Measurements from ENCODE around the gene P2RY12.

The P2RY12 gene

DNA sequence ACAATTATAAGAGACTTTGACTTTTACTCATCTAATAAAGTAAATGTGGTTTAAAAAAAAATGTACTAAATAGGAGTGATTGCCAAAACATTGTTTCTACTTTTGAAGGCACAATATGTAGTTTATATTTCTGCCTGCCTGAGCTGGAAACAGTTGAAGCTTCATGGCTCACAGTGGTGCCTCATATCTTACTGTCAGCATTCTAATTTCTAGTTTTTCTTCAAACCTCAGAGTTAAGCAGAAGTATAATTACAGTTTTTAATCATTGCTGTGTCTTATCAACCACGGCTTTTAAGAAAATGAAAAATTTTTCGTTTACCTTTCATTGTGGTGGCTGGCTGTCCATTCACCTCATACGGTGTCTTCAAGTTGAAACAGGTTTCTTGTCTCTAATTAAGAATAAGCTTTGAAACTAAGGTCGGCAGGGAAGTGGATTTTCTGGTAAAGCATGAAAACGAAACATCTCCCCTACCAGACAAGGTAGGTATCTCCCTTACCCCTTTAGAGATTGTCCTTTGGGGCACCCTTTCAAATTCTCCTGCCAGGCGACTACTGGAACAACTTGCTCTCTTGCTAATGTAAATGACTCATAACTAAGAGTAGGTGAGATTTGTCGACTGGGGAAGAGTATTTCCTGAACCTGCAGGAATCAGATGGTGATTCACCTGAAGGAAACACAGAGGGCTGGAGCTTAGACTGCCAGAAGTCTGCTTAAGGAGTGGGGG, 68.1 kb downstream of the P2RY12 start, which contains the start of gene GPR87:
GPR87 (minus strand) TSS at position 554 of the 725 bp plus-strand sequence. CDS start 16,720 bp downstream, outside the sequence.
- H3K36me3 Mint-ChIP-seq, result no peaks in the 10 kb centered on the region
- ATAC-seq (ENCODE audit: low read depth), result no peak
- no peaks in the 10 kb centered on the region for H3K4me1 Mint-ChIP-seq
- peak within 1 kb of the TSS; percentile 15 for H3K4me3 Mint-ChIP-seq
- H3K27ac Mint-ChIP-seq, result no peak within 1 kb of the TSS
- DNase-seq (ENCODE audit: low spot score in 2 of 2), result no peak
- no peaks in the 10 kb centered on the region for H3K9me3 Mint-ChIP-seq
- no peaks in the 10 kb centered on the region for H3K27me3 Mint-ChIP-seq

DNA sequence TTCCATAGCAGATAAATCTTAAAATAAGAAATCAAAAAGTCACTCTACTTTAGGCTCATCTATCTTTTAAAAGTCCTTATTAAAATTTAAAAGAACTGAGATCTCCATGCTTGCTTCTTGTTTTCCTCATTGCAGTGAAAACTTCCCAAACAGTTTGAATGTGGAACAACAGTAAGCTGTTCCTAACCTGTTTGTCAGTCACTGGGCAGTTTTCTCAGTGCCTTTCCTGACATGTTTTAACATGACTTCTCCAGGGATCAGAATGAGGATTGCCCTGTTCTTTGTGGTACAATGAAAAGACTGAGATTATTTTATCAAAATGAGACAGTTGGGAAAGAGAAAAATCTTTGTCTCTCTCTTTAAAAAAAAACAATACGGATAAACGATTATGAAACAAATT, 68.7 kb downstream of the P2RY12 start:
- no peaks in the 10 kb centered on the region for H3K9me3 Mint-ChIP-seq
- no peak overlapping the region for H3K4me3 Mint-ChIP-seq
- no peaks in the 10 kb centered on the region for H3K36me3 Mint-ChIP-seq
- H3K4me1 Mint-ChIP-seq, result no peaks in the 10 kb centered on the region
- H3K27ac Mint-ChIP-seq, result no peak overlapping the region
- ATAC-seq (ENCODE audit: low read depth) (no peak), DNase-seq (ENCODE audit: low spot score in 2 of 2) (no peak)
- H3K27me3 Mint-ChIP-seq, result no peaks in the 10 kb centered on the region

DNA sequence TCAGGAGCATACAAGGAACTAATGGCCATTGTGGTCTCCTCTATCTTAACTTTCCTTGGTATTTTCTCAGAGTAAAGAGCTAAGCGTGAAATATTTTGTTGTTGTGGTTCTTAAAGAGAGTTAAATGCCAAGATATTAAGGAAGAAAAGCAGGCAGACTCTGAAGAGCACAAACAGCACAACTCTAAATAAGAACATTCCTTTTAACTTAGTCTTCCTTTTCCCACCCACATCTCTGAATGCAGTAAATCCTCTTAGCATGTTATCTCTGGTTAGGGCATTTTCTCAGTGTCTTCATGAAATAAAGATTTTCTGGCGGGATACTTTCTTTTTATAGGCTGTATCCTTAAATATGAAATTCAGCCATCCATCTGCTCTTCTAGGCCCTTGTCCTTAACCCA, 69.4 kb downstream of the P2RY12 start:
- Mint-ChIP-seq H3K9me3 (no peaks in the 10 kb centered on the region), H3K4me3 (no peak overlapping the region), H3K4me1 (no peaks in the 10 kb centered on the region), H3K27me3 (no peaks in the 10 kb centered on the region), H3K27ac (no peak overlapping the region), H3K36me3 (no peaks in the 10 kb centered on the region)
- no peak for DNase-seq (ENCODE audit: low spot score in 2 of 2)
- ATAC-seq (ENCODE audit: low read depth), result no peak

GRCh38 chr3:151314593-151314992, 70.0 kb downstream of the P2RY12 start:
- no peak overlapping the region for H3K4me3 Mint-ChIP-seq
- ATAC-seq (ENCODE audit: low read depth) (no peak), DNase-seq (ENCODE audit: low spot score in 2 of 2) (no peak)
- H3K9me3 Mint-ChIP-seq, result no peaks in the 10 kb centered on the region
- no peaks in the 10 kb centered on the region for H3K36me3 Mint-ChIP-seq
- no peak overlapping the region for H3K27ac Mint-ChIP-seq
- H3K27me3 Mint-ChIP-seq, result no peaks in the 10 kb centered on the region
- no peaks in the 10 kb centered on the region for H3K4me1 Mint-ChIP-seq

DNA sequence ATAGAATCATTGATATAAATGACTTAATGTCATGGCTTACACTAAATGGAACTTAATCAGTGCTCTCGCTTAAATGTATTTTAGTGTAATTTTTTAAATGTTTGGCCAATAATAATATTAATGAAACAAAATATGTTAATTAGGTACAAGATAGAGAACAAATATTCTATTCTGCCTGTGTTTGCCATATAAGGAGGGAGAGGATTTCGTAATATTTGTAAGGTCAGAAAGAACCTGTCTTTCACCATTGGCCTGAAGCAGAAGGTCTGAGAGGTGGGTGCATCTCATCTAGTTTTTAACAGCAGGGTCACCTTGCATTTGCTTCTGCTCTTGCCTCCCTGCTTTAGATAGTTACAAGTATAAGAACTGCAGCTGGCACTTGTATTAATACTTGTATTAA, 70.4 kb downstream of the P2RY12 start:
- Mint-ChIP-seq H3K4me1 (no peaks in the 10 kb centered on the region), H3K4me3 (no peak overlapping the region), H3K27me3 (no peaks in the 10 kb centered on the region), H3K27ac (no peak overlapping the region), H3K36me3 (no peaks in the 10 kb centered on the region), H3K9me3 (no peaks in the 10 kb centered on the region)
- DNase-seq (ENCODE audit: low spot score in 2 of 2) (no peak), ATAC-seq (ENCODE audit: low read depth) (no peak)

DNA sequence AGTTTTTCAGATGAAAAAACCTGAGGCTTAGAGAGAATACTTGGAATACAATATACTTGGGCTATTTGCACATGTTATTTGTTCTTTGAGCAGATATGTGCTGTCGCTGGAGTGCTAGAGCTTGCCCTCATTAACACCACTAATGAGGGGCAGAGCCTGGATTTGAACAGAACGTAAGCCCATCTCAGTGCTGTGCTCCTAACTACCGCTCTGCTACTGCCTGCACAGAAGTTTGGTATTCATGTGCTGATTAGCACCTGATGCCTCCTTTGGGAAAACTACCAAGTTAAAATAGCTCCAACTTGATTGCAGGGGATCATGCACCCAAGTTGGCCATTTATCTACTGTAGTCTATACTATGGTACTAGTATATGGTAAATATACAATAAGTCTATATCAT, 71.6 kb downstream of the P2RY12 start:
- no peak for ATAC-seq (ENCODE audit: low read depth)
- Mint-ChIP-seq H3K4me3 (no peak overlapping the region), H3K27ac (no peak overlapping the region)

DNA sequence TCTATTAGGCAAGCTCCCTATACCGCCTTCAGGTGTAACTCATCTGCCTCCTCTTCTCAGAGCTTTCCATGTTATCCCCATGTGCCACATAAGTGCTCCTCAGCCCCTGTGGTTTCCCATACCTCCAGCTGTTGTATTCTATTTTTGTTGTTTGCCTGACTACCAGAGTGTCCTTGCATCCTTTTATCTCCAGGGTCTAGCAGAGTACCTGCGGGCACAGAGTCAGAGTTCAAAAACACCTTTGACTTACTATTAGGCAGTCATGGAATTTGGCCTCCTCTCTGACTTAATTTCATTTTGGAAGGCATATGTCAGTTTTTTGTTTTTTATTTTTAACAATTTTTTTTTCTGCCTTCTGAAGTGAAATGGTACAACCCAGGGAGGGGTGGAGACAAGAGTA, 75.0 kb downstream of the P2RY12 start:
- H3K4me3 Mint-ChIP-seq, result no peak overlapping the region
- no peaks in the 10 kb centered on the region for H3K4me1 Mint-ChIP-seq

More for the DNA sequence above, 71.6 kb downstream of the P2RY12 start:
- Mint-ChIP-seq H3K4me1 (no peaks in the 10 kb centered on the region), H3K36me3 (no peaks in the 10 kb centered on the region), H3K27me3 (no peaks in the 10 kb centered on the region), H3K9me3 (no peaks in the 10 kb centered on the region)
- no peak for DNase-seq (ENCODE audit: low spot score in 2 of 2)

GRCh38 chr3:151307583-151308488, 76.7 kb downstream of the P2RY12 start:
- Mint-ChIP-seq H3K36me3 (no peaks in the 10 kb centered on the region), H3K27me3 (peaks cover 7% of the 10 kb centered on the region), H3K9me3 (no peaks in the 10 kb centered on the region), H3K4me3 (no peak overlapping the region), H3K4me1 (no peaks in the 10 kb centered on the region), H3K27ac (no peak overlapping the region)
- ATAC-seq (ENCODE audit: low read depth) (no peak), DNase-seq (ENCODE audit: low spot score in 2 of 2) (no peak)

More for the DNA sequence above, 75.0 kb downstream of the P2RY12 start:
- Mint-ChIP-seq H3K27me3 (no peaks in the 10 kb centered on the region), H3K9me3 (no peaks in the 10 kb centered on the region), H3K27ac (no peak overlapping the region), H3K36me3 (no peaks in the 10 kb centered on the region)
- no peak for ATAC-seq (ENCODE audit: low read depth)
- no peak for DNase-seq (ENCODE audit: low spot score in 2 of 2)

DNA sequence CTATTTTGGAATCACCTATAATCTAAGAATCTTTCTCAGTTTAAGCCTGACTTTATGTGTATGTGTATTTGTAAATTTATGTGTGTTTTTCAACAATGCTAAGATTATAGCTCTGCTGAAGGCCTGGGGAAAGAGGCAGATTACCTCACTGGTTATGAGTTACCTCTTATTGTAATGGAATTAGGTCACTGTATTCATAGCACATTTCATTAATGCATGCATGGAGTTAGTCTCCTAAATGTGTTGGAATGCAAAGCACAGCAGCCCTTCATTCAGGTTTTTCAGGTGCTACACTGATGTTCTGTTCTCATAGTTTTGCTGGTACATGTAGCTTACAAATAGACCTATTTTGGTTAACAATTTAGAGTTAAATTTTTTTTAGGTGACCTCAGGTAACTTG, 77.4 kb downstream of the P2RY12 start:
- H3K9me3 Mint-ChIP-seq, result no peaks in the 10 kb centered on the region
- no peak for DNase-seq (ENCODE audit: low spot score in 2 of 2)
- no peak for ATAC-seq (ENCODE audit: low read depth)
- no peak overlapping the region for H3K4me3 Mint-ChIP-seq
- no peaks in the 10 kb centered on the region for H3K4me1 Mint-ChIP-seq
- H3K27me3 Mint-ChIP-seq, result peaks cover 10% of the 10 kb centered on the region
- H3K36me3 Mint-ChIP-seq, result no peaks in the 10 kb centered on the region
- H3K27ac Mint-ChIP-seq, result no peak overlapping the region

- no peaks in the 10 kb centered on the region for H3K9me3 Mint-ChIP-seq
- H3K27ac Mint-ChIP-seq, result no peak overlapping the region
- no peaks in the 10 kb centered on the region for H3K4me1 Mint-ChIP-seq
- ATAC-seq (ENCODE audit: low read depth), result no peak
- peaks cover 13% of the 10 kb centered on the region for H3K27me3 Mint-ChIP-seq
- H3K36me3 Mint-ChIP-seq, result no peaks in the 10 kb centered on the region
- H3K4me3 Mint-ChIP-seq, result no peak overlapping the region
- no peak for DNase-seq (ENCODE audit: low spot score in 2 of 2)
Measured at GRCh38 chr3:151306168-151306810, 78.3 kb downstream of the P2RY12 start.

DNA sequence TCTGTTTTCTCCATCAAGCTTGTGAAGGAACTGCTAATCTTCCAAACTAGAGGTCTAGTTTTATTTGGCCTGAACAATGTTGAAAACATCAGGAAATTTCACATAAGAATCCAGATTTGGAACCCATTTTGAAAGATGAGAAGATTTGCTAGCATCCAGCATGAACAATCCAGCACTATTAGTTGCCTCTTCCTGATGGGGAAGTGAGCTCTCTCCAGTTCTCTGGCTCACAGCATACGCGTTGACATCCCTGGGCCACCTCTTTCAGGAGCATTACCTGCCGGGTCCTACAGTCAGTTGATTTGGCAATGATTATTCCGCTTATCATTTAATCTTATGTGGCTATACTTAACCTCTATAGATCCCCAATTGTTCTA, 78.8 kb downstream of the P2RY12 start:
- H3K4me3 Mint-ChIP-seq, result no peak overlapping the region
- peaks cover 14% of the 10 kb centered on the region for H3K27me3 Mint-ChIP-seq
- no peak for DNase-seq (ENCODE audit: low spot score in 2 of 2)

GRCh38 chr3:151305060-151305774, 79.3 kb downstream of the P2RY12 start:
- H3K27me3 Mint-ChIP-seq, result peaks cover 17% of the 10 kb centered on the region
- H3K27ac Mint-ChIP-seq, result no peak overlapping the region
- no peak overlapping the region for H3K4me3 Mint-ChIP-seq
- no peak for ATAC-seq (ENCODE audit: low read depth)
- no peaks in the 10 kb centered on the region for H3K4me1 Mint-ChIP-seq
- H3K36me3 Mint-ChIP-seq, result no peaks in the 10 kb centered on the region
- H3K9me3 Mint-ChIP-seq, result no peaks in the 10 kb centered on the region
- DNase-seq (ENCODE audit: low spot score in 2 of 2), result no peak

More for the DNA sequence above, 78.8 kb downstream of the P2RY12 start:
- no peak for ATAC-seq (ENCODE audit: low read depth)
- Mint-ChIP-seq H3K27ac (no peak overlapping the region), H3K4me1 (no peaks in the 10 kb centered on the region), H3K36me3 (no peaks in the 10 kb centered on the region), H3K9me3 (no peaks in the 10 kb centered on the region)

GRCh38 chr3:151303751-151304150, 80.8 kb downstream of the P2RY12 start:
- H3K27ac Mint-ChIP-seq, result no peak overlapping the region
- H3K4me1 Mint-ChIP-seq, result no peaks in the 10 kb centered on the region
- H3K4me3 Mint-ChIP-seq, result no peak overlapping the region
- no peaks in the 10 kb centered on the region for H3K36me3 Mint-ChIP-seq
- no peaks in the 10 kb centered on the region for H3K9me3 Mint-ChIP-seq
- peaks cover 21% of the 10 kb centered on the region for H3K27me3 Mint-ChIP-seq
- no peak for ATAC-seq (ENCODE audit: low read depth)
- no peak for DNase-seq (ENCODE audit: low spot score in 2 of 2)

Measured in memory B cell (primary cell).